SK-N-MC (cell line): ENCODE data around the gene PROK1.

ENCODE experiments used
- EZH2 ChIP-seq: fragments of 200-600 bp; sonication (generic); IDR thresholded peaks from one replicate; pipeline ENCODE4 v1.6.1; 2017; ENCODE audit warnings: antibody characterized with exemption
- FOXP2 ChIP-seq: optimal IDR thresholded peaks from 2 replicates; pipeline ENCODE3; 2011; ENCODE audit warnings: mild to moderate bottlenecking, moderate library complexity; ENCODE audit not compliant: insufficient read depth; ENCODE audit errors: extremely low read length, control extremely low read depth
- POLR2AphosphoS5 ChIP-seq: IDR thresholded peaks from 2 replicates; pipeline ENCODE4 v1.6.1; 2012; ENCODE audit warnings: mild to moderate bottlenecking, low read depth, low read length, borderline replicate concordance

- TF ChIP-seq EZH2 (no peak), POLR2AphosphoS5 (no peak), FOXP2 (no peak)
These were observed 46.5 kb upstream of the PROK1 start for GRCh38 chr1:110404401-110404800.
